Midbrain (tissue), 1 donor: ENCODE measurements around the gene E2F4.

Experiments used
- DNase-seq: peaks from one replicate; lab custom pipeline; 2025; lab: John Stamatoyannopoulos, UW

The E2F4 gene

GRCh38 chr16:67191995-67192681 is at the start of gene E2F4:
Gene E2F4 (plus strand): TSS chr16:67192155. CDS start chr16:67192228, 73 bp downstream.
- peak; percentile 96 for DNase-seq

GRCh38 chr16:67142342-67142741 is 49.6 kb upstream of the E2F4 start:
- DNase-seq = no peak

GRCh38 chr16:67144943-67145342 is 47.0 kb upstream of the E2F4 start:
- no peak for DNase-seq

GRCh38 chr16:67145746-67146145 is 46.2 kb upstream of the E2F4 start:
- no peak for DNase-seq

- DNase-seq = peak; percentile 10
Observed at GRCh38 chr16:67146523-67147357, 45.2 kb upstream of the E2F4 start.

- peak; percentile 35 for DNase-seq
Observed at GRCh38 chr16:67147437-67148140, 44.4 kb upstream of the E2F4 start.

GRCh38 chr16:67148221-67148620 is 43.7 kb upstream of the E2F4 start:
- no peak for DNase-seq

GRCh38 chr16:67148656-67149275 is 43.2 kb upstream of the E2F4 start:
- DNase-seq = no peak

- no peak for DNase-seq
Observed at GRCh38 chr16:67149276-67150046, 42.5 kb upstream of the E2F4 start.

- DNase-seq = no peak
Observed at GRCh38 chr16:67150047-67150832, 41.7 kb upstream of the E2F4 start.

GRCh38 chr16:67150833-67151396 is 41.0 kb upstream of the E2F4 start, which contains the start of gene B3GNT9:
Gene B3GNT9 (minus strand): TSS chr16:67150998. CDS start chr16:67150485, 513 bp downstream.
- peak; percentile 75 for DNase-seq

GRCh38 chr16:67151431-67152097 is 40.4 kb upstream of the E2F4 start:
- DNase-seq = no peak

- no peak for DNase-seq
Observed at GRCh38 chr16:67154578-67155294, 37.2 kb upstream of the E2F4 start.

GRCh38 chr16:67155295-67156142 is 36.4 kb upstream of the E2F4 start:
- peak; percentile 86 for DNase-seq

GRCh38 chr16:67156143-67156844 is 35.7 kb upstream of the E2F4 start:
- DNase-seq = no peak

- no peak for DNase-seq
Observed at GRCh38 chr16:67157106-67157748, 34.7 kb upstream of the E2F4 start.
